HG03521 (cell line): ENCODE results near the gene OGDH.

Experiments used
- ATAC-seq: cut with Tn5 transposase; IDR thresholded peaks from one replicate; pipeline ENCODE4 v1.9.1; 2021; ENCODE audit warnings: mild to moderate bottlenecking, moderate library complexity; ENCODE audit not compliant: unreplicated experiment

Gene OGDH

DNA sequence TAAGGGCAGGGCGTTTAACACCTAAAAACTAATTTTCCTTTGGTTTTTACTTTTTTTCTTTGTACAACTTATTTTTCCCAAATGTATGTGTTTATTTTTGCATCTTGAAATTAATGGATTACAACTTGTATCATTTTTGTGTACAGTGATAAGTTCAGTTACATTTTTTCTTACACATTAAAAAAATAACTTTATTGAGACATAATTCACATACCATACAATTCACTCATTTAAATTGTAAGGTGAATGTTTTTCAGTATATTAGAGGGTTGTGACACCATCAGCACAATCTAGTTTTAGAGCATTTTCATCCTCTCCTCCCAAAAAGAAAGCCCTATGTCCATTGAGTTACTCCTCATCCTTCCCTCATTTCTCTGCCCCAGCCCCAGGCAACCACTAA, 11.6 kb downstream of the OGDH start:
- ATAC-seq: no peak

DNA sequence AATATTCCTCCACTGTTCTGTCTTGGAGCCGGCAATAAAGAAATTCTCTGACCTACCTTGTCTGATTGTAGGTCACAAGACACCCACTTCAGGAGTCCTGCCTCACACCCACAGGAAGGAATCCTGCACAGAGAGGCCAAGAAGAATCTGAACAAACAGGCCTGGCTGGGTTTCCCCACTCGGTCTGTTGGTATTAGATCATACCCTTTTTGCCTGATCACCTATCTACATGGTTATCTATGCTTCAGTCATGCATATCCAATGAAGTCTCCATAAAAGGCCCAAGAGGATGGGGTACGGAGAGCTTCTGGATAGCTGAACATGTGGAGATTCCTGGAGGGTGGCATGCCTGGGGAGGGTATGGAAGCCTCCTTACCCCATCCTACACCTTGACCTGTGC, 12.3 kb downstream of the OGDH start:
- no peak for ATAC-seq

- ATAC-seq: no peak
Measured at GRCh38 chr7:44621034-44621749, 14.8 kb downstream of the OGDH start.

GRCh38 chr7:44621750-44622103, 15.3 kb downstream of the OGDH start:
- no peak for ATAC-seq

DNA sequence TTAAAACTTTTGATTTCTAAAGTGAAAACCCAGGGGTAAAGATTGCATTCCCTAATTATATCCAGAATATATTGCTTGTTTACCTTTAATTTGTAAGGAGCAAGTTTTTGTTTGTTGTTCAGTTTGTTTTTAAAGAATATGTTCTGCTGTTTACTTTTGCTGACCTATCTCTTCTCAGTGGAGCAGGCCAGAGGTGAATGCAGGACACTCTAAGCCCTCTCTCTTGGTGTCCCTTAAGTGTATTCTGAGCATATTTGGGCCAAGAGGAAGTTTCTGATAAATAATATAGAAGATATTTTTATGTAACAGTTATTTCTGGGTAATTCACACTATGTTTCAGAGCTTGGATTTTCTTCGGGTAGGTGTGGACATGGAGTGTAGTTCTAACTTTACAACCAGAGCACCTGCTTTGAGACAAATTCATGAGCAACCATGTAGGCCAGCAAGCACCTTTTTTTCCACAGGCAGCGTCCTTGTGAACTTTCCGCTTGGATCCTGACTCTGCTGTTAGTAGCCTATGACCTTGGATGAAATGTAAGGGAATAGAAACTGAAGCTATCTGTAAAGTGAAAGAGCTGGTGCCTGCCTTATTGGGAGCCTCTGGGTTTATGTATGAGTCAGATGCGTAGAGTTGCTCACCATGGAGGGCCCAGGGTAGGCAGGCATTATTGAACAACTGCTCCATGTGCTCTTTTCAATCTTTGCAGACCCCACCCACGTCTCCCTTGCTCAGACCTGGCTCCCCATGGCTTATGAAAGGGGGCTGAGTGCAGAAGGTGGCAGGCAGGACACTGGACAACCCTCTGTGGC, 16.1 kb downstream of the OGDH start:
- ATAC-seq: peak; percentile 60

DNA sequence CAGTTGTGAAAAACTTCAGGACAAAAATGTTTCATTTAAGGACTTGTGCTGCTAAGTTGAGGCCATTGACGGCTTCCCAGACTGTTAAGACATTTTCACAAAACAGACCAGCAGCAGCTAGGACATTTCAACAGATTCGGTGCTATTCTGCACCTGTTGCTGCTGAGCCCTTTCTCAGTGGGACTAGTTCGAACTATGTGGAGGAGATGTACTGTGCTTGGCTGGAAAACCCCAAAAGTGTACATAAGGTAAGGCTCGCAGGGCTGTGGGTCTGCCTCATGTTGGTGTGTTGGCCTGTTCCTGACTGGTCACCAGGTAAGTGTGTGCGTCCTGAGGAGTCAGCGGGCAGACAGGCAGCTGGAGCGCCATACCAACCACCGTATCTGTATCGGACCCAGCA, 17.9 kb downstream of the OGDH start:
- no peak for ATAC-seq

GRCh38 chr7:44625526-44626471, 19.4 kb downstream of the OGDH start:
- no peak for ATAC-seq

- no peak for ATAC-seq
Measured at GRCh38 chr7:44626620-44627019, 20.2 kb downstream of the OGDH start.

- no peak for ATAC-seq
Measured at GRCh38 chr7:44629829-44630522, 23.5 kb downstream of the OGDH start.

GRCh38 chr7:44630792-44631457, 24.5 kb downstream of the OGDH start:
- ATAC-seq: no peak

- no peak for ATAC-seq
Measured at GRCh38 chr7:44631458-44632115, 25.2 kb downstream of the OGDH start.

DNA sequence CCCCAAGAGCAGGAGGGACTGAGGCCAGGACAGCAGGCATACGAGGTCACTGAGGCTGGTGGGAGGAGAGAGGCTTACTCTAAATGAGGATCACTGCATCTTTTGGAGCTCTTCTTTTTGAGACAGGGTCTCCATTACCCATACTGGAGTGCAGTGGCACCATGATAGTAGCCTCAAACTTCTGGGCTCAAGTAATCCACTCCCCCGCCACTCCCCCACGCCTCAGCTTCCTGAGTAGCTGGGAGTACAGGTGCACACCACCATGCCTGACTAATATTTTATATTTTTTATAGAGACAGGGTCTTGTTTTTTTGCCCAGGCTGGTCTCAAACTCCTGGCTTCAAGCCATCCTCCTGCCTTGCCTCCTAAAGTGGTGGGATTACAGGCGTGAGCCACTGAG, 25.8 kb downstream of the OGDH start:
- ATAC-seq: no peak

DNA sequence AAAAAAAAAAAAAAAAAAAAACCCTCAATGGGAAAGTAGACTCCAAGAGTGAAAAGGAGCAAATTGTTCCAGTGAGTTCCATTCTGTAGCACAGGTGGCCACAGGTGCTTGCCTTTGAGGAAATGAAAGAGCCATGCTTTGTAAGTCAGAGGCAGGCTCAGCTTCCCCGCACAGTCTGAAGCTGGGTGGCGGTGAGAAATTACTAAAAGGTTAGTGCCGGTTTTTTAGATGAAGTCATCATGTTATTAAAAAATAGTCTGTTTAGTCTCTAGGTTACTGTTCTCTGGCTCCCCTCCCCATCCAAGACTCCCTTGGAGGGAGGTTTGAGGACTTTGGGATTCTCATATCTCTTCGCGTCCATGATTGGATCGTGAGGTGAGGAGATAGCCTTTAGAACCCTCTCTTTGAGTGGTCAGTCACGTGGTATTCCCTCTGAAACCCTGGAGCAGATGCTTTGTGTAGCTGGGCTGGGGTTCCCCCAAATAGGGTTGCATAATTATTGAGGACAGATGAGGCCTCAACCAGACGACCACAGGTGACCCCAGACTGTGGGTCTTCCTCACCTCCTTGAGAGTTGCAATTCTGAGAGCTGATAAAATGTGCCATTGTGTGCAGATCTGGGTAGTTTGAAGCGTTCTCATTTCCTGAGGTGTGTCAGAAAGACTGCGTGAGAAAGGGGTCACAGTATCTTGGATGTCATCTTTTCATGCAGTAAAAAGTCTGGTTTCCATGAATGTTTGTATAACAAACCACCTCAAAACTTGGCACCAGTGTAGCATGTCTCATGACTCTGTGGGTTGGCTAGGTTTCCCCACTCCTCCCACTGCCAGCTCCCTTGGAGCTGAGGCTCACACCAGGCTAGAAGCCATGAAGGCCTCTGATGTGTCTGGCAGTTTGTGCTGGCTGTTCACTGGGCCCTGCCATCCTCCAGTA, 27.1 kb downstream of the OGDH start:
- ATAC-seq: peak; percentile 62

GRCh38 chr7:44634187-44634838, 27.9 kb downstream of the OGDH start:
- ATAC-seq: no peak

GRCh38 chr7:44634839-44635591, 28.6 kb downstream of the OGDH start:
- ATAC-seq: no peak

GRCh38 chr7:44636041-44636584, 29.7 kb downstream of the OGDH start:
- no peak for ATAC-seq

GRCh38 chr7:44636926-44637325, 30.5 kb downstream of the OGDH start:
- no peak for ATAC-seq
